GM21367 (cell line): ENCODE data around the gene ADORA1.

Source experiments
- ATAC-seq: cut with Tn5 transposase; IDR thresholded peaks from one replicate; pipeline ENCODE4 v1.9.1; 2021; ENCODE audit not compliant: unreplicated experiment

ADORA1 gene

DNA sequence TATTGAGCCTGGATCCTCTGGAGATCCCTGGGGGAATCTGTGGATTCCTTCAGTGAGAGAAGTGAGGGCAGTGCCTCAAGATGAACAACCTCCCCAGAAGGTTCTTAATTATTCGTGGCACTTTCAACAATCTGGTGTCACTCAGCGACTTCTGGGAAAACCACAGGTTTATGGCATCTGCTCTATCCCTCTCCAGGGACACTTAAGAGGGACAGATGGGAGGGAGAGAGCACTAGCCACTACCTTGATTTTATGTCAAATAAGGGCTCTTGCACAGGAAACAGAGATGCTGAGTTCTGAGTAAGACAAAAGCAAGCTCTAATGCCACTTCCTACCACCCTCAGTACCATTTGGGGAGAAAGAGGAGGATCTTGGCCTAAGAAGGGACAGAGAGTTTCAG is 80.2 kb downstream of the ADORA1 start:
- no peak for ATAC-seq

DNA sequence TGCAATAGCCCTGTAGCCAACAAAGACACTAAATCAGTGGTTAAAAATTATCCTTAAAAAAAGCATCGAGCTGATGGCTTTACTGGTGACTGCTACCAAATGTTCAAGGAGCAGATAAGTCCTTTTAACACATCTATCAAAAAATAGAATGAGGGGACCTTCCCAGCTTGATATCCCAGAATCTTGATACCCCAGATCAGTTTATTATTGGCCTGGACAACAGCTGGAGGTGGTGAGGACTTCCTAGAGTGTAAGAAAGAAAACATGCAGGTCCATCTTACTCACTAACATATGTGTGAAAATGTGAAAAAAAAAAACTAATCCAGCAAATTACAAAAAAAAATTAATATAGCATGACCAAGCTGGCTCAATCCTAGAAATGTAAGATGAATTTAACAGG is 80.7 kb downstream of the ADORA1 start:
- no peak for ATAC-seq

DNA sequence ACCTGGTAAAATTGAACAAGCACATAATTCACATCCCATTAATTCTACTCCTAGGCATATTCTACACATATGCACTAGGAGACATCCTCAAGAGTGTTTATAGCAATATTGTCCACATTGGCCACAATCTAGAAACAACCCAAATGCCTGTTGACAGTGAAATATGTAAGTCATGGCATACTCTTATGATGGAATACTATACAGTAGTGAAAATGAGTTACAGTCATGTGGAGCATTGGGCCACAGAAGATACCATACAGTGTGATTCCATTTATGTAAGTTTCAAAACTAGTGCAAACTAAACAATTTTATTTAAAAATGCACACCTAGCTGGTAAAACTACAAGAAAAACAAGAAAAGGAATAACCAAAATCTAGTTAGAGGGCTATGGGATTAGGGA is 82.8 kb downstream of the ADORA1 start:
- ATAC-seq: no peak

DNA sequence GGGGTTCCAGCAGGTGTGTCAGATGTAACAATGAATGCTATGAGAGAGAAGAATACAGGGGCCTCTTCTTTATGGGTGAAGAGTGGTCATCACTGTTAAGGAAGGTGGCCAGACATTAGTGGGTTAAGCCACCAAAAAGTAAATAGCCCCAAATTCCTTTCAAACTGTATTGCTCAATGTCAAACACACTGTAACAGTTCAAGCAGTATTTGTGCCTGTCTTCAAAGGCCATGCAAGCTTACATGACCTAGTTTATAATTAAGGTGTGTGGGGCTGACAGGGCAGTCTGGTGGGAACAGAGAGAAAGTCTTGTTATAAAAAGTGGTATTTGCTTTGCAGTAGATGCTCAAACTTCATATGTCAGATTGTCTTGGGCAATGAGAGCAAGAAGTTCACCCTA is 83.5 kb downstream of the ADORA1 start:
- no peak for ATAC-seq

DNA sequence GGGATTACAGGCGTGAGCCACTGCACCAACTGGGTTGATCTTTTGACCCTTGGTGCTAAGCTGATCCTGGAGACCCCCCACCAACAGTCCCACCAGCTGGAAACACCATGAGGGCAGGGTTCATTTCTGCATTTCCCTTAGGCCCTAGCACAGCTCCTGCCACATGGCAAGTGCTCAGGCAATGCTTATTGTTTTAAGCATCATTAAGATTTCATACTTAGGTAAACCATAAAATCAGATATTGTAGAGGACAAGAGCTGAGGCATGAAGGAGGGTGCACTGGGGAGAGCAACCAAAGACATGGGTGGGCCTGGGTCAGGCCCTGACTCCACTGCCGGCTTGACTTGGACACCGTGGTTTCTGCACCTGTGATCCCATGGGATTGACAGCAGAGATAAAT is 84.3 kb downstream of the ADORA1 start:
- no peak for ATAC-seq

DNA sequence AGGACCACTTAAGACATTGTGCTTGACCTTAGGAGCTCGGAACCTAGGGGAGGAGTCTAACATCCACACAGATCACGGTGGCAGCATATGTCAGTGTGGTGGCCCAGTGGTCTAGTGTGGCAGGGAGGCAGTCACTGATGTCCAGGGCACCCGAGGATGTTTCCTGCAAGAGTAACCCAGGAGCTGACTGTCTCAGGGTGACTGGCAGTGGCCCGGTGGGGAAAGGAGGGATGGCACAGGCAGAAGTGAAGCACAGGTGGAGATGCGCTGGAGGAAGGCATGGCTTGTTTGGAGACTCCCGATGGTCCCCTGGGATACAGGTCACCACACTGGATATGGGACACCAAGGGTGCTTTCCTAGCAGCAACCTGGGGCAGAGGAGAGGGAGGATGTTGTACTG is 85.6 kb downstream of the ADORA1 start:
- no peak for ATAC-seq

DNA sequence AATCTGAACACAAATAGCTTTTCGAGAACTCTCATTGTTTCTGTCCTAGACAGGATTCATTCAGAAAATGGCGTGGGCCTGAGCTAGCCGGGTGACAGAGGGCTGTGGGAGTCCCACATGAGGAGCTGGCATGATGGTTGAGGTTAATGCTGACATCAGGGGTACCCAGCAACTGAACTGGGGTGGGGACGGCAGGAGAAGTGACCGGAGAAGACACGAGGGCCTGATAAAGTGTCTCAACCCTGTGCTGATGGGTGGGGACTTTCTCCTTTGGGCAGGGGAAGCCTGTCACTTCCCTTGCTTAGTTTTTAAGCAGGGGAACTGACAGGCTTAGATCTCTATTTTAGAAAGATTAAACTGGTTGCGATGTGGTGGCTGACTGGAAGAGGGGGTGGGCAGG is 87.3 kb downstream of the ADORA1 start:
- no peak for ATAC-seq

DNA sequence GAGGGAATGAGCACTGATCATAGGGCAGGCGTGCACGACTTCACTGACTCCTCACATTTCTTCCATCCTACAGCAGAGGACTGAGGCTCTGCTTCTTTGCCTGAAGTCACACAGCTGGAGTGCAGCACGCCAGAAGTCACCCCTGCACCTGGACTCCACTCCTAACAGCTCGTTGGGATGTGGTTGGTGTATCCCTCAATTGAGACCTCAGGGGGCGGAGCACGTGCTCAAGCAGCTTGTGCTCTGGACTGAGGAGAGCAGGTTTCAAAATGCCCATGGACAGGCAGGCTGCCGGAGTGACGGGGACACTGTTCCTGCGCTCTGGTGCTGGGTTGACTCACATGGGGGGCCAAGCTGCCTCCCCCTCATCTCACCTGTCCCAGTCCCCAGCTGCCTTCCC is 88.0 kb downstream of the ADORA1 start:
- ATAC-seq: no peak

DNA sequence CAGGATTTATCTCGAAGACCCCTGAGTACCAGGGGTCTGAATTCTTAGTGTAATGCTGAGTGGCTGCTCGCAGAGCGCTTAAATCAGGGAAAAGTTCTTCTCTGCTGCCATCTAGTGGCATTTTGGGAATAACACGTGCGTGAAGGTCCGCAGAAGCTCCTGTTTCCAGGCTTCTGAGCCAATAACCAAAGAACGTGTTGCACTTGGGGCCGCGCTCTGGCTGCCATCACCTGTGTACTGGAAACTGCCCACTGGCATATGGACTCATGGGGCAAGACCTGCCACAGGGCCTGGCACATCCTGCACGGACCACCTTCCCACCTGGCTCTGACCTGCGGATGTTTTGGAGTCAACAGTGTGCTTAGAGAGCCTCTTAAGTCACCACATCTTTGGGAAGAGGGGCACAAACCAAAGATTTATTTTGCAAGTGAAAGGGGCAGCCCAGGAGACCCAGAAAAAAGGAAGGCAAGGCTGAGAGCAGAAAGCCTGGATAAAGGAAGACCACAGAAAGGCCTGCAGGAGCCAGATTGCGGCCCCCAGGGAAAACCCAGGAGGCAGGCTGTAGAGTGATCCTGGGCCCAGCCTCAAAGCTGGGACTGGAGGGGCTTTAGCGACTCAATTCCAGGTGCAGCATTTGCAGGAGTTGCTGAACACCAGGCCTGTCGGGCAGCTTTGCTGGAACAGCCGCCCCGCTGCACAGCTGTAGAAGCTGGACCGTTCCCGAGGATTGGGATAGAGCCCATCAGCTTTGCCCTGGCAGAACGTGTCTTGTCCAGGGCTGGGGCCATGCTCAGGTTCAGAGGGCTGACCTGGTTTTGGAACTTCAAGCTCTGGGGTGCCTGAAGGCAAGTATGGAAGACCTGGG is 89.0 kb downstream of the ADORA1 start:
- no peak for ATAC-seq
